Ovary (tissue), 9 donors: Measurements from ENCODE around the gene FNTB. TPM values are rescaled to one million over a fixed set of nuclear protein-coding genes. Genes with fewer than 3 reads are reported as not detected.

Experiments used
- DNase-seq, 5 donors: peaks; one replicate each; pipeline ENCODE4 v3.0.0-alpha.2; 2019 to 2020
- H3K27ac ChIP-seq, 2 donors: fragments of 200-600 bp; one replicate each; pipeline versions ENCODE4 v1.5.1 to v1.8.0; 2019 to 2022
- H3K27me3 ChIP-seq: fragments of 200-600 bp; one replicate; pipeline ENCODE4 v1.8.0; 2022
- H3K36me3 ChIP-seq: fragments of 200-600 bp; sonication (generic); one replicate; pipeline ENCODE4 v1.5.1; 2019
- H3K4me1 ChIP-seq: one replicate; pipeline ENCODE4 v1.8.1; 2013; ENCODE audit warnings: mild to moderate bottlenecking, moderate library complexity; ENCODE audit not compliant: insufficient read depth
- H3K4me3 ChIP-seq: fragments of 200-600 bp; sonication (generic); one replicate; pipeline ENCODE4 v1.5.1; 2017
- H3K9me3 ChIP-seq, 2 donors: fragments of 200-600 bp in 1 of 2; sonication (generic) in 1 of 2; one replicate each; pipeline versions ENCODE4 v1.5.1 to v1.8.1; 2013 to 2019; ENCODE audit warnings: mild to moderate bottlenecking in 1 of 2, moderate library complexity in 1 of 2
- CTCF ChIP-seq, 3 donors: fragments of 450-650 bp in 2 of 3; fragments of 200-600 bp in 1 of 3; IDR thresholded peaks; one replicate each; pipeline versions ENCODE4 v1.5.1 to v1.8.0; 2016 to 2022; ENCODE audit warnings: antibody characterized with exemption in 3 of 3, mild to moderate bottlenecking in 1 of 3
- EP300 ChIP-seq: sonication (generic); formaldehyde crosslinking; IDR thresholded peaks from one replicate; pipeline ENCODE4 v1.6.1; 2017; ENCODE audit warnings: antibody characterized with exemption
- POLR2A ChIP-seq: fragments of 450-650 bp; IDR thresholded peaks from one replicate; pipeline ENCODE4 v1.6.1; 2017; ENCODE audit warnings: antibody characterized with exemption, mild to moderate bottlenecking, moderate library complexity
- WGBS, 3 donors: extraction: QIAGEN DNeasy Blood & Tissue Kit in 1 of 3; methylation state at CpG; one replicate each; pipeline versions ENCODE4 v1.1.5 to v1.1.7; 2013 to 2017; 5-methylcytosine and 5-hydroxymethylcytosine counted together
- intact Hi-C, 4 donors: fragments of 100-400 bp; cut with DNase I; formaldehyde crosslinking; loops; one replicate each; pipeline versions ENCODE4 v1.11.0 to v1.15.1; 2022 to 2023
- polyA plus RNA-seq, 2 donors: library from polyadenylated mRNA; stranded (reverse); fragments of 200-250 nt in 1 of 2; fragments of 350-450 nt in 1 of 2; fragmentation: Illumina TruSeq in 1 of 2; extraction: RNeasy Lipid Tissue Mini Kit (QIAGEN cat#74804) in 1 of 2; gene quantifications; one replicate each; pipeline ENCODE4 v1.2.3, GENCODE V29; 2013 to 2014
- total RNA-seq, 7 donors: library from RNA; depleted of rRNA in 2 of 7; stranded (reverse); fragments of >200 nt in 2 of 7; fragmentation: NEBNext Ultra II Directional in 3 of 7; extraction: Animal tissue kit (Norgen Biotek cat#: 25700) in 3 of 7; gene quantifications; one replicate each; pipeline versions ENCODE4 v1.1.0 to v1.2.4, GENCODE V29; 2016 to 2023
- donor health status: DM: no; HTN: no; CAD: no; lungs with moderate emphysema.
- donor health status: DM: no; HTN: no; CAD: no.
- donor health status: Bipolar disorder and iron deficiency.
- donor health status: DM: yes; HTN: yes; CAD: no.
- donor health status: DM: no; HTN: no; CAD: no.
- donor health status: DM: yes; HTN: yes; CAD: no.

Gene FNTB
- total and polyA plus RNA-seq, 9 donors = 8.0 to 19.0 (median 14.1) TPM

GRCh38 chr14:65072256-65072655 lies 85.6 kb downstream of the FNTB start:
- Histone ChIP-seq H3K27ac (no peak overlapping the region), H3K27me3 (no peaks in the 10 kb centered on the region), H3K4me3 (no peak overlapping the region), H3K9me3 (no peaks in the 10 kb centered on the region), H3K36me3 (no peaks in the 10 kb centered on the region), H3K4me1 (peaks cover 3% of the 10 kb centered on the region)
- 52 to 61% (median 55%) methylated on average over 6 of the region's 6 CpGs for WGBS, 3 donors
- no peak for DNase-seq
- TF ChIP-seq EP300 = no peak
- no peak for TF ChIP-seq POLR2A
- TF ChIP-seq CTCF (IDR thresholded peaks at IDR 0.05) = no peak
- intact Hi-C loops = no loop called here

- Histone ChIP-seq H3K4me1 (peaks cover 3% of the 10 kb centered on the region), H3K9me3 (no peaks in the 10 kb centered on the region), H3K27me3 (no peaks in the 10 kb centered on the region), H3K27ac (no peak overlapping the region), H3K4me3 (no peak overlapping the region), H3K36me3 (no peaks in the 10 kb centered on the region)
- TF ChIP-seq CTCF (IDR thresholded peaks at IDR 0.05) (no peak), POLR2A (no peak), EP300 (no peak)
- intact Hi-C loops = no loop called here
- WGBS, 3 donors = 78 to 96% (median 84%) methylated on average over 1 of the region's 1 CpG
- no peak for DNase-seq
Observed at GRCh38 chr14:65072937-65073336, 86.2 kb downstream of the FNTB start.

- WGBS, 3 donors = 93 to 97% (median 93%) methylated on average over 4 of the region's 4 CpGs
- Histone ChIP-seq H3K4me1 (peaks cover 3% of the 10 kb centered on the region), H3K4me3 (no peak overlapping the region), H3K27ac (no peak overlapping the region), H3K9me3 (no peaks in the 10 kb centered on the region), H3K36me3 (no peaks in the 10 kb centered on the region), H3K27me3 (no peaks in the 10 kb centered on the region)
- TF ChIP-seq EP300 (no peak), POLR2A (no peak), CTCF (IDR thresholded peaks at IDR 0.05) (no peak)
- no peak for DNase-seq
- intact Hi-C loops = no loop called here
Observed at GRCh38 chr14:65073605-65074201, 87.0 kb downstream of the FNTB start.

GRCh38 chr14:65074449-65075150 lies 87.9 kb downstream of the FNTB start:
- 34 to 37% (median 35%) methylated on average over 3 of the region's 3 CpGs for WGBS, 3 donors
- H3K27me3 ChIP-seq = no peaks in the 10 kb centered on the region
- no peak overlapping the region for H3K4me3 ChIP-seq
- TF ChIP-seq POLR2A (no peak), CTCF (IDR thresholded peaks at IDR 0.05) (no peak), EP300 (no peak)
- intact Hi-C loops = no loop called here
- no peak overlapping the region for H3K27ac ChIP-seq
- peaks cover 3% of the 10 kb centered on the region for H3K4me1 ChIP-seq
- H3K9me3 ChIP-seq = no peaks in the 10 kb centered on the region
- H3K36me3 ChIP-seq = no peaks in the 10 kb centered on the region
- no peak for DNase-seq
